HEK293 (cell line): ENCODE data around the gene ZFYVE28.

ENCODE experiments used
- CTCF ChIA-PET: fragments of 350-600 bp; formaldehyde crosslinking; extraction: SDS; loops from one replicate; lab custom pipeline; 2021; ENCODE audit warnings: antibody characterized with exemption; lab: Yijun Ruan, JAX
- POLR2A ChIA-PET: fragments of 300-600 bp; formaldehyde crosslinking; extraction: SDS; loops from one replicate; lab custom pipeline; 2020; ENCODE audit warnings: antibody characterized with exemption, inconsistent platforms; lab: Yijun Ruan, JAX
- H3K27ac ChIP-seq: fragments of 200-500 bp; sonication (Bioruptor generic); 2 replicates; pipeline ENCODE4 v1.5.1; 2014; ENCODE audit warnings: low read depth, low read length, control low read depth, inconsistent platforms; ENCODE audit errors: extremely low read depth
- H3K36me3 ChIP-seq, 2 experiments: fragments of 200-500 bp in 1 of 2; sonication (Bioruptor generic) in 1 of 2; 1 replicate in 1 of 2; 2 replicates in 1 of 2; pipeline ENCODE4 v1.5.1; 2014 to 2017; ENCODE audit warnings: inconsistent platforms in 2 of 2, low read length in 2 of 2; ENCODE audit not compliant: control insufficient read depth in 2 of 2, insufficient read depth in 1 of 2
- H3K4me1 ChIP-seq: fragments of 200-500 bp; sonication (Bioruptor generic); 2 replicates; pipeline ENCODE4 v1.5.1; 2014; ENCODE audit warnings: mild to moderate bottlenecking, low read length, inconsistent platforms; ENCODE audit not compliant: control insufficient read depth, insufficient read depth
- H3K4me3 ChIP-seq: 2 replicates; pipeline ENCODE4 v1.5.1; 2011; ENCODE audit warnings: low read depth, mild to moderate bottlenecking, control low read depth, low read length, moderate library complexity
- H3K9me3 ChIP-seq: fragments of 200-500 bp; sonication (Bioruptor generic); 2 replicates; pipeline ENCODE4 v1.5.1; 2014; ENCODE audit warnings: low read depth, low read length, inconsistent platforms; ENCODE audit not compliant: control insufficient read depth, insufficient read depth
- ATF2 ChIP-seq: fragments of 450-650 bp; formaldehyde crosslinking; IDR thresholded peaks from 2 replicates; pipeline ENCODE4 v1.5.1; 2016; ENCODE audit warnings: missing biosample characterization, missing genetic modification characterization, low read depth
- BCL11A ChIP-seq: fragments of 450-650 bp; formaldehyde crosslinking; IDR thresholded peaks from 2 replicates; pipeline ENCODE4 v1.5.1; 2016; ENCODE audit warnings: low read depth, missing biosample characterization, missing genetic modification characterization
- BCL11B ChIP-seq: fragments of 450-650 bp; formaldehyde crosslinking; IDR thresholded peaks from 2 replicates; pipeline ENCODE4 v1.5.1; 2016; ENCODE audit warnings: low read depth, missing biosample characterization, missing genetic modification characterization
- GLI4 ChIP-seq: fragments of 450-650 bp; formaldehyde crosslinking; IDR thresholded peaks from 2 replicates; pipeline ENCODE4 v1.5.1; 2016; ENCODE audit warnings: missing biosample characterization, missing genetic modification characterization
- HOXD13 ChIP-seq: sonication (generic); formaldehyde crosslinking; IDR thresholded peaks from 2 replicates; pipeline ENCODE4 v1.8.0; 2022; ENCODE audit warnings: missing genetic modification reagents, borderline replicate concordance
- KLF17 ChIP-seq: fragments of 450-650 bp; formaldehyde crosslinking; IDR thresholded peaks from 2 replicates; pipeline ENCODE4 v1.5.1; 2016; ENCODE audit warnings: missing biosample characterization, missing genetic modification characterization
- KLF9 ChIP-seq: fragments of 450-650 bp; formaldehyde crosslinking; IDR thresholded peaks from 2 replicates; pipeline ENCODE4 v1.5.1; 2016; ENCODE audit warnings: missing biosample characterization, missing genetic modification characterization, low read depth
- OVOL3 ChIP-seq: fragments of 450-650 bp; formaldehyde crosslinking; IDR thresholded peaks from 2 replicates; pipeline ENCODE4 v1.5.1; 2016; ENCODE audit warnings: missing biosample characterization, missing genetic modification characterization
- PRDM1 ChIP-seq: fragments of 450-650 bp; formaldehyde crosslinking; IDR thresholded peaks from 2 replicates; pipeline ENCODE4; 2016; ENCODE audit warnings: missing biosample characterization, missing genetic modification characterization
- SP2 ChIP-seq: fragments of 450-650 bp; formaldehyde crosslinking; IDR thresholded peaks from 2 replicates; pipeline ENCODE4 v1.5.1; 2016; ENCODE audit warnings: missing biosample characterization, missing genetic modification characterization
- SP3 ChIP-seq: fragments of 450-650 bp; formaldehyde crosslinking; IDR thresholded peaks from 2 replicates; pipeline ENCODE4 v1.5.1; 2016; ENCODE audit warnings: missing biosample characterization, missing genetic modification characterization
- SP7 ChIP-seq: fragments of 450-650 bp; formaldehyde crosslinking; IDR thresholded peaks from 2 replicates; pipeline ENCODE4 v1.5.1; 2016; ENCODE audit warnings: missing biosample characterization, missing genetic modification characterization
- ZBTB17 ChIP-seq: fragments of 450-650 bp; formaldehyde crosslinking; IDR thresholded peaks from 2 replicates; pipeline ENCODE4 v1.5.1; 2016; ENCODE audit warnings: missing biosample characterization, missing genetic modification characterization
- ZFHX2 ChIP-seq: fragments of 450-650 bp; formaldehyde crosslinking; conservative IDR thresholded peaks from 2 replicates; pipeline ENCODE4 v1.5.1; 2016; ENCODE audit warnings: missing biosample characterization, missing genetic modification characterization
- ZNF112 ChIP-seq: fragments of 450-650 bp; formaldehyde crosslinking; IDR thresholded peaks from 2 replicates; pipeline ENCODE4 v1.5.0; 2017; ENCODE audit warnings: missing biosample characterization, missing genetic modification characterization
- ZNF140 ChIP-seq: fragments of 450-650 bp; formaldehyde crosslinking; IDR thresholded peaks from 2 replicates; pipeline ENCODE4 v1.5.1; 2016; ENCODE audit warnings: missing biosample characterization, missing genetic modification characterization
- ZNF155 ChIP-seq: fragments of 450-650 bp; formaldehyde crosslinking; IDR thresholded peaks from 2 replicates; pipeline ENCODE4 v1.5.1; 2016; ENCODE audit warnings: missing biosample characterization, missing genetic modification characterization
- ZNF174 ChIP-seq: fragments of 450-650 bp; formaldehyde crosslinking; IDR thresholded peaks from 2 replicates; pipeline ENCODE4 v1.5.0; 2017; ENCODE audit warnings: missing biosample characterization, mild to moderate bottlenecking, missing genetic modification characterization
- ZNF266 ChIP-seq: fragments of 450-650 bp; formaldehyde crosslinking; IDR thresholded peaks from 2 replicates; pipeline ENCODE4 v1.5.1; 2016; ENCODE audit warnings: missing biosample characterization, missing genetic modification characterization, low read depth
- ZNF335 ChIP-seq: fragments of 450-650 bp; formaldehyde crosslinking; conservative IDR thresholded peaks from 2 replicates; pipeline ENCODE4 v1.5.1; 2016; ENCODE audit warnings: missing biosample characterization, missing genetic modification characterization
- ZNF433 ChIP-seq: fragments of 450-650 bp; formaldehyde crosslinking; IDR thresholded peaks from 2 replicates; pipeline ENCODE4 v1.5.1; 2016; ENCODE audit warnings: missing biosample characterization, missing genetic modification characterization, low read depth
- ZNF621 ChIP-seq: fragments of 450-650 bp; formaldehyde crosslinking; IDR thresholded peaks from 2 replicates; pipeline ENCODE4 v1.5.1; 2017; ENCODE audit warnings: missing biosample characterization, missing genetic modification characterization
- ZNF658 ChIP-seq: fragments of 450-650 bp; formaldehyde crosslinking; IDR thresholded peaks from 2 replicates; pipeline ENCODE4; 2016; ENCODE audit warnings: missing biosample characterization, missing genetic modification characterization
- ZNF660 ChIP-seq: fragments of 450-650 bp; IDR thresholded peaks from 2 replicates; pipeline ENCODE4 v1.5.1; 2018; ENCODE audit warnings: missing biosample characterization, mild to moderate bottlenecking, missing genetic modification characterization
- ZNF776 ChIP-seq: fragments of 450-650 bp; formaldehyde crosslinking; IDR thresholded peaks from 2 replicates; pipeline ENCODE4 v1.5.0; 2017; ENCODE audit warnings: missing biosample characterization, missing genetic modification characterization, borderline replicate concordance
- ZNF791 ChIP-seq: fragments of 450-650 bp; formaldehyde crosslinking; IDR thresholded peaks from 2 replicates; pipeline ENCODE4 v1.5.1; 2016; ENCODE audit warnings: missing biosample characterization, missing genetic modification characterization
- ZNF792 ChIP-seq: fragments of 450-650 bp; formaldehyde crosslinking; IDR thresholded peaks from 2 replicates; pipeline ENCODE4 v1.5.1; 2016; ENCODE audit warnings: missing biosample characterization, missing genetic modification characterization
- ZNF830 ChIP-seq: fragments of 450-650 bp; IDR thresholded peaks from 2 replicates; pipeline ENCODE4 v1.5.0; 2018; ENCODE audit warnings: missing biosample characterization, missing genetic modification characterization, low read depth, mild to moderate bottlenecking, moderate library complexity
- TF ChIP-seq, protein P1 (sequence below): fragments of 450-650 bp; formaldehyde crosslinking; IDR thresholded peaks from 2 replicates; pipeline ENCODE4 v1.5.1; 2016; ENCODE audit warnings: missing biosample characterization, missing genetic modification characterization

The ZFYVE28 gene

GRCh38 chr4:2406406-2406805 lies 12.0 kb downstream of the ZFYVE28 start:
- H3K27ac ChIP-seq = no peak overlapping the region
- H3K4me1 ChIP-seq = no peaks in the 10 kb centered on the region
- TF ChIP-seq ZNF266 (tag by site-specific recombination) = no peak
- TF ChIP-seq ZBTB17 (tag by site-specific recombination) = peak; percentile 30; the same call in 1 of the 2 replicates
- no peaks in the 10 kb centered on the region for H3K9me3 ChIP-seq
- no peak overlapping the region for H3K4me3 ChIP-seq
- POLR2A ChIA-PET = no interaction called here
- CTCF ChIA-PET = no interaction called here
- H3K36me3 ChIP-seq = no peaks in the 10 kb centered on the region

DNA sequence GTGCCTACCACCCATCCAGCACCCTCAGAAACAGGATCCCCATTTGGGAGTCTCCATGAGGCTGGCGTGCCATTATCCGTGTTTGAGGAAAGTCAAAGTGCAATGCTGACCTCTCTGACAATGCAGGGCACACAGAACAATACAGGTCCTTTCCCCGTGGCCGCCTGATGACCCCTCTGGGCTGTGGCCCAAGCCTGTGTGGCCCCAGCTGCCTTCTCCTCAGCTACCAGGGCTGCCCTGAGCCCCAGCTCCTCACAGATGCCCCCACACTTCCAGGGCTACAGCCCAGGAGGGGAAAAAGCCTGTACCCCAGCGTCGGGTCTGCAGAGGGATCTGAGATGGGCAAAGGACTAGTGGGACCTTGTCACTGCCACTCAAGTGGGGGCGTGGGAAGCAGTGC lies 15.5 kb downstream of the ZFYVE28 start:
- no peaks in the 10 kb centered on the region for H3K9me3 ChIP-seq
- H3K4me3 ChIP-seq = no peak overlapping the region
- ChIA-PET POLR2A (no interaction called here), CTCF (interaction anchor here (2.3 kb wide), 1 partner anchor 39 kb away, joined by 11 read pairs; no protein-coding TSS in a partner anchor)
- no peaks in the 10 kb centered on the region for H3K4me1 ChIP-seq
- H3K36me3 ChIP-seq = no peaks in the 10 kb centered on the region
- no peak overlapping the region for H3K27ac ChIP-seq
- TF ChIP-seq ZNF660 = no peak
- TF ChIP-seq ATF2 (tag by site-specific recombination) = no peak
- no peak for TF ChIP-seq ZNF792 (tag by site-specific recombination)
- TF ChIP-seq ZNF155 = no peak
- TF ChIP-seq ZNF621 (tag by site-specific recombination) = no peak
- no peak for TF ChIP-seq HOXD13 (CRISPR knock-in tag)
- no peak for TF ChIP-seq OVOL3 (tag by site-specific recombination)
- no peak for TF ChIP-seq KLF9 (tag by site-specific recombination)
- no peak for TF ChIP-seq BCL11B (tag by site-specific recombination)
- TF ChIP-seq ZNF658 = no peak
- TF ChIP-seq, protein P1, sequence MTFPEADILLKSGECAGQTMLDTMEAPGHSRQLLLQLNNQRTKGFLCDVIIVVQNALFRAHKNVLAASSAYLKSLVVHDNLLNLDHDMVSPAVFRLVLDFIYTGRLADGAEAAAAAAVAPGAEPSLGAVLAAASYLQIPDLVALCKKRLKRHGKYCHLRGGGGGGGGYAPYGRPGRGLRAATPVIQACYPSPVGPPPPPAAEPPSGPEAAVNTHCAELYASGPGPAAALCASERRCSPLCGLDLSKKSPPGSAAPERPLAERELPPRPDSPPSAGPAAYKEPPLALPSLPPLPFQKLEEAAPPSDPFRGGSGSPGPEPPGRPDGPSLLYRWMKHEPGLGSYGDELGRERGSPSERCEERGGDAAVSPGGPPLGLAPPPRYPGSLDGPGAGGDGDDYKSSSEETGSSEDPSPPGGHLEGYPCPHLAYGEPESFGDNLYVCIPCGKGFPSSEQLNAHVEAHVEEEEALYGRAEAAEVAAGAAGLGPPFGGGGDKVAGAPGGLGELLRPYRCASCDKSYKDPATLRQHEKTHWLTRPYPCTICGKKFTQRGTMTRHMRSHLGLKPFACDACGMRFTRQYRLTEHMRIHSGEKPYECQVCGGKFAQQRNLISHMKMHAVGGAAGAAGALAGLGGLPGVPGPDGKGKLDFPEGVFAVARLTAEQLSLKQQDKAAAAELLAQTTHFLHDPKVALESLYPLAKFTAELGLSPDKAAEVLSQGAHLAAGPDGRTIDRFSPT = no peak
- TF ChIP-seq ZNF791 (tag by site-specific recombination) = no peak
- TF ChIP-seq ZNF830 (tag by site-specific recombination) = no peak

DNA sequence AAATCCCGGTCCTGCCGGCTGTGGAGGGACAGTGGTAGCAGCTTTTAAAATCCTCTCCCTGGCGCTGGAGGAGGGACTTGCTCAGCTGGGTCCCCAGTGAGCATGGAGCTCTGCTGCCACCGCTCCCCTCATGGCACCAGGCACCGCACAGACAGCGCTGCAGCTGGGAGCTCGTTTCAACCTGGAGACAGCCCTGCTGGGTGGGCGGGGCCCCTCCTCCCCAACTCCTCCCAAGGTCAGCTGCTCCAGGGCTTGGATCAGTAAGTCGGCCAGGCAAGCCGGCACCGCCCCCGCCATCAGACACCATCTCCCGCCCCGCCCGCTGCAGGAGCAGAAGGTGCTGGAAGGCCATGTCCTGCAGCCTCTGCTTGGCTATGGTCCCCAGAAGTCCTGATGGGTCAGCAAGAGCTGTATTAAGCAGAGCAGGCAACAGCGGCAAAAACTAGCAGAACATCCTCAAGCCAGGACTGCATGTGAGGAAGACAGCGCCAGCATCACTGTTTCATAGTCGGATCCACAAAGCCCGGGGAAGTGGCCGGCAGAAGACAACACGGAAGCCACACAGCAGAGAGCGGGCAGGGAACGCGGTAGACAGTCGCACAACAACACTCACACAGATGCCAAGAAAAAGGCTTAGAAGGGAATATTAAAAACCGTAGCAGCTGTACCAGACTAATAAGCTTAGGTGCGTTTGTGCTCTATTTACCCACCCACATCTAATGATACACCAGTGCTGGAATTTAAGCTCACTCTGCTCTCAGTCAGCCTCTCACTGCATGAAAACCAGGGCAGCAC lies 16.2 kb downstream of the ZFYVE28 start:
- POLR2A ChIA-PET = no interaction called here
- H3K27ac ChIP-seq = no peak overlapping the region
- no peak overlapping the region for H3K4me3 ChIP-seq
- no peaks in the 10 kb centered on the region for H3K9me3 ChIP-seq
- H3K4me1 ChIP-seq = no peaks in the 10 kb centered on the region
- H3K36me3 ChIP-seq = no peaks in the 10 kb centered on the region
- CTCF ChIA-PET = interaction anchor here (1.3 to 2.3 kb wide), 2 partner anchors 11 to 40 kb away, joined by 4 to 11 read pairs; no protein-coding TSS in a partner anchor
- TF ChIP-seq KLF17 (tag by site-specific recombination) = 0 out of 2 replicates have a peak, but pooled peaks have one; percentile 15
- TF ChIP-seq BCL11A (tag by site-specific recombination) = no peak
- no peak for TF ChIP-seq GLI4 (tag by site-specific recombination)
- TF ChIP-seq ZNF335 (tag by site-specific recombination) = 0 out of 2 replicates have a peak, but pooled peaks have one; percentile 16
- peak; percentile 28; the same call in 1 of the 2 replicates for TF ChIP-seq SP3 (tag by site-specific recombination)
- no peak for TF ChIP-seq PRDM1 (tag by site-specific recombination)
- 0 out of 2 replicates have a peak, but pooled peaks have one; percentile 13 for TF ChIP-seq SP2 (tag by site-specific recombination)
- peak; percentile 65 for TF ChIP-seq ZFHX2 (tag by site-specific recombination)
- no peak for TF ChIP-seq ZNF433 (tag by site-specific recombination)
- TF ChIP-seq ZNF140 (tag by site-specific recombination) = no peak
- 0 out of 2 replicates have a peak, but pooled peaks have one; percentile 13 for TF ChIP-seq SP7 (tag by site-specific recombination)
- no peak for TF ChIP-seq ZNF174 (tag by site-specific recombination)
- no peak for TF ChIP-seq ZNF776 (tag by site-specific recombination)
- TF ChIP-seq ZNF112 (tag by site-specific recombination) = no peak
